GM23338 (cell line): ENCODE data around the gene C22orf15. TPM values are rescaled to one million over a fixed set of nuclear protein-coding genes. Genes with fewer than 3 reads are reported as not detected.

ENCODE experiments used
- ATAC-seq: fragments of 200-7000 bp; cut with Tn5 transposase; 3 replicates; pipeline ENCODE4 v1.9.1; 2020
- DNase-seq: peaks from one replicate; pipeline ENCODE4 v3.0.0-alpha.2; 2015; ENCODE audit warnings: low spot score
- H2AFZ ChIP-seq: fragments of 200-600 bp; sonication (generic); 2 replicates; pipeline ENCODE4 v1.8.0; 2016; ENCODE audit warnings: antibody characterized with exemption, mild to moderate bottlenecking, moderate library complexity
- H3F3A ChIP-seq: fragments of 200-600 bp; sonication (generic); replicated peaks from 2 replicates; pipeline ENCODE4 v1.8.0; 2017; ENCODE audit warnings: antibody characterized with exemption, mixed run types, low read depth
- H3K27ac ChIP-seq: fragments of 200-600 bp; sonication (generic); 2 replicates; pipeline ENCODE4 v1.6.1; 2016; ENCODE audit warnings: low read depth
- H3K27me3 ChIP-seq: fragments of 200-600 bp; sonication (generic); 2 replicates; pipeline ENCODE4 v1.8.0; 2016; ENCODE audit warnings: mild to moderate bottlenecking, mixed run types, moderate library complexity; ENCODE audit not compliant: insufficient read depth
- H3K36me3 ChIP-seq: fragments of 200-600 bp; sonication (generic); 2 replicates; pipeline ENCODE4 v1.8.0; 2016; ENCODE audit warnings: mild to moderate bottlenecking; ENCODE audit not compliant: insufficient read depth
- H3K4me1 ChIP-seq: fragments of 200-600 bp; sonication (generic); 2 replicates; pipeline ENCODE4 v1.8.0; 2016; ENCODE audit warnings: mild to moderate bottlenecking, moderate library complexity; ENCODE audit not compliant: insufficient read depth
- H3K4me2 ChIP-seq: fragments of 200-600 bp; sonication (generic); 2 replicates; pipeline ENCODE4 v1.7.1; 2017; ENCODE audit warnings: mixed run types
- H3K4me3 ChIP-seq: fragments of 200-600 bp; sonication (generic); 2 replicates; pipeline ENCODE4 v1.6.1; 2016; ENCODE audit warnings: mixed run types
- H3K79me2 ChIP-seq: fragments of 200-600 bp; sonication (generic); replicated peaks from 2 replicates; pipeline ENCODE4 v1.8.0; 2017; ENCODE audit warnings: mild to moderate bottlenecking; ENCODE audit not compliant: insufficient read depth
- H3K9me2 ChIP-seq: fragments of 200-600 bp; sonication (generic); 2 replicates; pipeline ENCODE4 v1.8.0; 2017; ENCODE audit not compliant: insufficient read depth
- H4K20me1 ChIP-seq: fragments of 200-600 bp; sonication (generic); replicated peaks from 2 replicates; pipeline ENCODE4 v1.8.0; 2017; ENCODE audit warnings: mild to moderate bottlenecking; ENCODE audit not compliant: insufficient read depth
- H3K27ac Mint-ChIP-seq: 2 replicates; pipeline ENCODE4 v1.8.0; 2020; ENCODE audit warnings: inconsistent platforms, mild to moderate bottlenecking, moderate library complexity, mixed read lengths
- H3K27me3 Mint-ChIP-seq: 3 replicates; pipeline ENCODE4 v1.8.0; 2022; ENCODE audit warnings: low read depth, mild to moderate bottlenecking, moderate library complexity, mixed read lengths, inconsistent platforms; ENCODE audit not compliant: insufficient read depth, poor library complexity
- H3K36me3 Mint-ChIP-seq: 3 replicates; pipeline ENCODE4 v1.8.0; 2021; ENCODE audit warnings: low read depth, mild to moderate bottlenecking, inconsistent platforms, moderate library complexity, mixed read lengths
- H3K4me1 Mint-ChIP-seq: 3 replicates; pipeline ENCODE4 v1.8.0; 2020; ENCODE audit warnings: mild to moderate bottlenecking, inconsistent platforms, mixed read lengths
- H3K4me3 Mint-ChIP-seq: 3 replicates; pipeline ENCODE4 v1.8.0; 2021; ENCODE audit warnings: moderate library complexity, mild to moderate bottlenecking, inconsistent platforms, mixed read lengths
- H3K9me3 Mint-ChIP-seq: 3 replicates; pipeline ENCODE4 v1.8.0; 2020; ENCODE audit warnings: moderate library complexity, mild to moderate bottlenecking, inconsistent platforms, mixed read lengths
- CREB1 ChIP-seq: fragments of 250-450 bp; sonication (Bioruptor Pico); IDR thresholded peaks from 2 replicates; pipeline ENCODE4 v1.5.0; 2020; ENCODE audit warnings: low read depth, mild to moderate bottlenecking, moderate library complexity
- EZH2 ChIP-seq: fragments of 200-600 bp; sonication (generic); IDR thresholded peaks from one replicate; pipeline ENCODE4 v1.8.0; 2017; ENCODE audit warnings: antibody characterized with exemption, mild to moderate bottlenecking, low read depth; ENCODE audit not compliant: unreplicated experiment
- EZH2phosphoT487 ChIP-seq: fragments of 200-600 bp; sonication (generic); IDR thresholded peaks from one replicate; pipeline ENCODE4 v1.8.1; 2018; ENCODE audit warnings: antibody characterized with exemption; ENCODE audit not compliant: unreplicated experiment
- JUNB ChIP-seq: IDR thresholded peaks from one replicate; pipeline ENCODE4 v1.6.1; 2016; ENCODE audit warnings: antibody characterized with exemption; ENCODE audit not compliant: unreplicated experiment
- NANOG ChIP-seq: IDR thresholded peaks from 2 replicates; pipeline ENCODE4 v1.6.1; 2016; ENCODE audit warnings: antibody characterized with exemption, borderline replicate concordance
- POLR2AphosphoS5 ChIP-seq: IDR thresholded peaks from 2 replicates; pipeline ENCODE4 v1.6.1; 2016; ENCODE audit warnings: antibody characterized with exemption, low read depth
- STAT1 ChIP-seq: IDR thresholded peaks from one replicate; pipeline ENCODE4 v1.6.1; 2016; ENCODE audit warnings: antibody characterized with exemption; ENCODE audit not compliant: unreplicated experiment
- ZNF114 ChIP-seq: fragments of 250-450 bp; sonication (Bioruptor Pico); IDR thresholded peaks from 2 replicates; pipeline ENCODE4 v1.5.0; 2020; ENCODE audit warnings: mild to moderate bottlenecking, moderate library complexity
- ZNF331 ChIP-seq: fragments of 250-450 bp; sonication (Bioruptor Pico); IDR thresholded peaks from 2 replicates; pipeline ENCODE4 v1.5.0; 2020; ENCODE audit warnings: low read depth, mild to moderate bottlenecking, moderate library complexity
- polyA plus RNA-seq: library from polyadenylated mRNA; unstranded; fragments of >200 nt; fragmentation: Nextera tagmentation; extraction: Ambion mirVana; gene quantifications from 2 replicates; pipeline ENCODE4 v1.2.1, GENCODE V29; 2016
- total RNA-seq: library from RNA; depleted of rRNA; stranded (reverse); fragments of >200 nt; shearing (Covaris generic); gene quantifications from 2 replicates; pipeline ENCODE4 v1.2.3, GENCODE V29; 2014
- TF ChIP-seq, protein P1 (sequence below): IDR thresholded peaks from one replicate; pipeline ENCODE4 v1.6.1; 2018; ENCODE audit warnings: antibody characterized with exemption; ENCODE audit not compliant: unreplicated experiment
- TF ChIP-seq, protein P2 (sequence below): IDR thresholded peaks from 2 replicates; pipeline ENCODE4 v1.6.1; 2016; ENCODE audit warnings: antibody characterized with exemption
- TF ChIP-seq, protein P3 (sequence below), 2 experiments: fragments of 200-600 bp in 1 of 2; sonication (generic) in 1 of 2; conservative IDR thresholded peaks; 2 replicates each; pipeline versions ENCODE4 v1.5.1 to v1.6.1; 2016 to 2017; ENCODE audit warnings: antibody characterized with exemption in 2 of 2, low read depth in 2 of 2, mild to moderate bottlenecking in 2 of 2, moderate library complexity in 1 of 2
- TF ChIP-seq, protein P4 (sequence below): fragments of 250-450 bp; sonication (Bioruptor Pico); IDR thresholded peaks from 2 replicates; pipeline ENCODE4 v1.5.0; 2020; ENCODE audit warnings: mild to moderate bottlenecking, moderate library complexity

The C22orf15 gene
- total and polyA plus RNA-seq, 2 experiments from 2014 or later: 3.6 to 9.3 TPM

DNA sequence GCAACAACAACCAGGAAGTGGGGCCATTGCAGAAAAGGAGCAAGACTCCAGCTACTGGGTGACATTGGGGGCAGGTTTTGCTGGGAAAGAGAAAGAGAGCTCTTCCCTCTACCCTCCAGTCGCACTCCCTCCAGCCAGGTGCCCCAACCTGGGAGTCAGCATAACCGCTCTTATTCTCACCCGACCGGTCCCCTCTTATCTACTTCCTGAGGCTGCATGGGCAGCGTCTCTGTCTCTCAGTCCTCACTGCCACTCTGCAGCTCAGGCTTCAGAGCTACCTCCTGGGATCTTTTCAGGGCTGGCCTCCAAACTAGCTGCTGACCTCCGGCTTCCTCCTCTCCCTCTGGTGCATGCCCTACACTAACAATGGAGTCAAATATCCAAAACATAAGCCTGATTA is 17.0 kb upstream of the C22orf15 start:
- DNase-seq: no peak
- no peaks in the 10 kb centered on the region for H3K27me3 ChIP-seq
- TF ChIP-seq STAT1 (no peak), ZNF331 (CRISPR knock-in tag) (no peak), CREB1 (no peak), EZH2 (no peak), NANOG (no peak), JUNB (no peak), ZNF114 (CRISPR knock-in tag) (no peak), POLR2AphosphoS5 (no peak), EZH2phosphoT487 (no peak)
- TF ChIP-seq, protein P1, sequence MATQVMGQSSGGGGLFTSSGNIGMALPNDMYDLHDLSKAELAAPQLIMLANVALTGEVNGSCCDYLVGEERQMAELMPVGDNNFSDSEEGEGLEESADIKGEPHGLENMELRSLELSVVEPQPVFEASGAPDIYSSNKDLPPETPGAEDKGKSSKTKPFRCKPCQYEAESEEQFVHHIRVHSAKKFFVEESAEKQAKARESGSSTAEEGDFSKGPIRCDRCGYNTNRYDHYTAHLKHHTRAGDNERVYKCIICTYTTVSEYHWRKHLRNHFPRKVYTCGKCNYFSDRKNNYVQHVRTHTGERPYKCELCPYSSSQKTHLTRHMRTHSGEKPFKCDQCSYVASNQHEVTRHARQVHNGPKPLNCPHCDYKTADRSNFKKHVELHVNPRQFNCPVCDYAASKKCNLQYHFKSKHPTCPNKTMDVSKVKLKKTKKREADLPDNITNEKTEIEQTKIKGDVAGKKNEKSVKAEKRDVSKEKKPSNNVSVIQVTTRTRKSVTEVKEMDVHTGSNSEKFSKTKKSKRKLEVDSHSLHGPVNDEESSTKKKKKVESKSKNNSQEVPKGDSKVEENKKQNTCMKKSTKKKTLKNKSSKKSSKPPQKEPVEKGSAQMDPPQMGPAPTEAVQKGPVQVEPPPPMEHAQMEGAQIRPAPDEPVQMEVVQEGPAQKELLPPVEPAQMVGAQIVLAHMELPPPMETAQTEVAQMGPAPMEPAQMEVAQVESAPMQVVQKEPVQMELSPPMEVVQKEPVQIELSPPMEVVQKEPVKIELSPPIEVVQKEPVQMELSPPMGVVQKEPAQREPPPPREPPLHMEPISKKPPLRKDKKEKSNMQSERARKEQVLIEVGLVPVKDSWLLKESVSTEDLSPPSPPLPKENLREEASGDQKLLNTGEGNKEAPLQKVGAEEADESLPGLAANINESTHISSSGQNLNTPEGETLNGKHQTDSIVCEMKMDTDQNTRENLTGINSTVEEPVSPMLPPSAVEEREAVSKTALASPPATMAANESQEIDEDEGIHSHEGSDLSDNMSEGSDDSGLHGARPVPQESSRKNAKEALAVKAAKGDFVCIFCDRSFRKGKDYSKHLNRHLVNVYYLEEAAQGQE: no peak
- TF ChIP-seq, protein P2, sequence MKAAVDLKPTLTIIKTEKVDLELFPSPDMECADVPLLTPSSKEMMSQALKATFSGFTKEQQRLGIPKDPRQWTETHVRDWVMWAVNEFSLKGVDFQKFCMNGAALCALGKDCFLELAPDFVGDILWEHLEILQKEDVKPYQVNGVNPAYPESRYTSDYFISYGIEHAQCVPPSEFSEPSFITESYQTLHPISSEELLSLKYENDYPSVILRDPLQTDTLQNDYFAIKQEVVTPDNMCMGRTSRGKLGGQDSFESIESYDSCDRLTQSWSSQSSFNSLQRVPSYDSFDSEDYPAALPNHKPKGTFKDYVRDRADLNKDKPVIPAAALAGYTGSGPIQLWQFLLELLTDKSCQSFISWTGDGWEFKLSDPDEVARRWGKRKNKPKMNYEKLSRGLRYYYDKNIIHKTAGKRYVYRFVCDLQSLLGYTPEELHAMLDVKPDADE: no peak
- TF ChIP-seq, protein P3, sequence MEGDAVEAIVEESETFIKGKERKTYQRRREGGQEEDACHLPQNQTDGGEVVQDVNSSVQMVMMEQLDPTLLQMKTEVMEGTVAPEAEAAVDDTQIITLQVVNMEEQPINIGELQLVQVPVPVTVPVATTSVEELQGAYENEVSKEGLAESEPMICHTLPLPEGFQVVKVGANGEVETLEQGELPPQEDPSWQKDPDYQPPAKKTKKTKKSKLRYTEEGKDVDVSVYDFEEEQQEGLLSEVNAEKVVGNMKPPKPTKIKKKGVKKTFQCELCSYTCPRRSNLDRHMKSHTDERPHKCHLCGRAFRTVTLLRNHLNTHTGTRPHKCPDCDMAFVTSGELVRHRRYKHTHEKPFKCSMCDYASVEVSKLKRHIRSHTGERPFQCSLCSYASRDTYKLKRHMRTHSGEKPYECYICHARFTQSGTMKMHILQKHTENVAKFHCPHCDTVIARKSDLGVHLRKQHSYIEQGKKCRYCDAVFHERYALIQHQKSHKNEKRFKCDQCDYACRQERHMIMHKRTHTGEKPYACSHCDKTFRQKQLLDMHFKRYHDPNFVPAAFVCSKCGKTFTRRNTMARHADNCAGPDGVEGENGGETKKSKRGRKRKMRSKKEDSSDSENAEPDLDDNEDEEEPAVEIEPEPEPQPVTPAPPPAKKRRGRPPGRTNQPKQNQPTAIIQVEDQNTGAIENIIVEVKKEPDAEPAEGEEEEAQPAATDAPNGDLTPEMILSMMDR (conservative IDR thresholded peaks at IDR 0.05; ENCODE audit: low read depth in 2 of 2): no peak
- TF ChIP-seq, protein P4, sequence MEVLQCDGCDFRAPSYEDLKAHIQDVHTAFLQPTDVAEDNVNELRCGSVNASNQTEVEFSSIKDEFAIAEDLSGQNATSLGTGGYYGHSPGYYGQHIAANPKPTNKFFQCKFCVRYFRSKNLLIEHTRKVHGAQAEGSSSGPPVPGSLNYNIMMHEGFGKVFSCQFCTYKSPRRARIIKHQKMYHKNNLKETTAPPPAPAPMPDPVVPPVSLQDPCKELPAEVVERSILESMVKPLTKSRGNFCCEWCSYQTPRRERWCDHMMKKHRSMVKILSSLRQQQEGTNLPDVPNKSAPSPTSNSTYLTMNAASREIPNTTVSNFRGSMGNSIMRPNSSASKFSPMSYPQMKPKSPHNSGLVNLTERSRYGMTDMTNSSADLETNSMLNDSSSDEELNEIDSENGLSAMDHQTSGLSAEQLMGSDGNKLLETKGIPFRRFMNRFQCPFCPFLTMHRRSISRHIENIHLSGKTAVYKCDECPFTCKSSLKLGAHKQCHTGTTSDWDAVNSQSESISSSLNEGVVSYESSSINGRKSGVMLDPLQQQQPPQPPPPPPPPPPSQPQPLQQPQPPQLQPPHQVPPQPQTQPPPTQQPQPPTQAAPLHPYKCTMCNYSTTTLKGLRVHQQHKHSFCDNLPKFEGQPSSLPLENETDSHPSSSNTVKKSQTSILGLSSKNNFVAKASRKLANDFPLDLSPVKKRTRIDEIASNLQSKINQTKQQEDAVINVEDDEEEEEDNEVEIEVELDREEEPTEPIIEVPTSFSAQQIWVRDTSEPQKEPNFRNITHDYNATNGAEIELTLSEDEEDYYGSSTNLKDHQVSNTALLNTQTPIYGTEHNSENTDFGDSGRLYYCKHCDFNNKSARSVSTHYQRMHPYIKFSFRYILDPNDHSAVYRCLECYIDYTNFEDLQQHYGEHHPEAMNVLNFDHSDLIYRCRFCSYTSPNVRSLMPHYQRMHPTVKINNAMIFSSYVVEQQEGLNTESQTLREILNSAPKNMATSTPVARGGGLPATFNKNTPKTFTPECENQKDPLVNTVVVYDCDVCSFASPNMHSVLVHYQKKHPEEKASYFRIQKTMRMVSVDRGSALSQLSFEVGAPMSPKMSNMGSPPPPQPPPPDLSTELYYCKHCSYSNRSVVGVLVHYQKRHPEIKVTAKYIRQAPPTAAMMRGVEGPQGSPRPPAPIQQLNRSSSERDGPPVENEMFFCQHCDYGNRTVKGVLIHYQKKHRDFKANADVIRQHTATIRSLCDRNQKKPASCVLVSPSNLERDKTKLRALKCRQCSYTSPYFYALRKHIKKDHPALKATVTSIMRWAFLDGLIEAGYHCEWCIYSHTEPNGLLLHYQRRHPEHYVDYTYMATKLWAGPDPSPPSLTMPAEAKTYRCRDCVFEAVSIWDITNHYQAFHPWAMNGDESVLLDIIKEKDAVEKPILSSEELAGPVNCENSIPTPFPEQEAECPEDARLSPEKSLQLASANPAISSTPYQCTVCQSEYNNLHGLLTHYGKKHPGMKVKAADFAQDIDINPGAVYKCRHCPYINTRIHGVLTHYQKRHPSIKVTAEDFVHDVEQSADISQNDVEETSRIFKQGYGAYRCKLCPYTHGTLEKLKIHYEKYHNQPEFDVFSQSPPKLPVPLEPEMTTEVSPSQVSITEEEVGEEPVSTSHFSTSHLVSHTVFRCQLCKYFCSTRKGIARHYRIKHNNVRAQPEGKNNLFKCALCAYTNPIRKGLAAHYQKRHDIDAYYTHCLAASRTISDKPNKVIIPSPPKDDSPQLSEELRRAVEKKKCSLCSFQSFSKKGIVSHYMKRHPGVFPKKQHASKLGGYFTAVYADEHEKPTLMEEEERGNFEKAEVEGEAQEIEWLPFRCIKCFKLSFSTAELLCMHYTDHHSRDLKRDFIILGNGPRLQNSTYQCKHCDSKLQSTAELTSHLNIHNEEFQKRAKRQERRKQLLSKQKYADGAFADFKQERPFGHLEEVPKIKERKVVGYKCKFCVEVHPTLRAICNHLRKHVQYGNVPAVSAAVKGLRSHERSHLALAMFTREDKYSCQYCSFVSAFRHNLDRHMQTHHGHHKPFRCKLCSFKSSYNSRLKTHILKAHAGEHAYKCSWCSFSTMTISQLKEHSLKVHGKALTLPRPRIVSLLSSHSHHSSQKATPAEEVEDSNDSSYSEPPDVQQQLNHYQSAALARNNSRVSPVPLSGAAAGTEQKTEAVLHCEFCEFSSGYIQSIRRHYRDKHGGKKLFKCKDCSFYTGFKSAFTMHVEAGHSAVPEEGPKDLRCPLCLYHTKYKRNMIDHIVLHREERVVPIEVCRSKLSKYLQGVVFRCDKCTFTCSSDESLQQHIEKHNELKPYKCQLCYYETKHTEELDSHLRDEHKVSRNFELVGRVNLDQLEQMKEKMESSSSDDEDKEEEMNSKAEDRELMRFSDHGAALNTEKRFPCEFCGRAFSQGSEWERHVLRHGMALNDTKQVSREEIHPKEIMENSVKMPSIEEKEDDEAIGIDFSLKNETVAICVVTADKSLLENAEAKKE (CRISPR knock-in tag): no peak
- no peaks in the 10 kb centered on the region; the same call in 1 of the 2 replicates for H3K79me2 ChIP-seq
- H2AFZ ChIP-seq: no peak overlapping the region
- H3K4me3 Mint-ChIP-seq: no peak overlapping the region
- H3K9me2 ChIP-seq: no peaks in the 10 kb centered on the region
- H4K20me1 ChIP-seq: no peaks in the 10 kb centered on the region
- peaks cover 5% of the 10 kb centered on the region for H3K4me1 ChIP-seq
- peaks cover 7% of the 10 kb centered on the region for H3K27me3 Mint-ChIP-seq
- H3K4me2 ChIP-seq: no peak overlapping the region
- H3F3A ChIP-seq: 0 out of 2 replicates have a peak, but pooled peaks cover 5% of the 10 kb centered on the region
- H3K4me3 ChIP-seq: no peak overlapping the region
- no peak for ATAC-seq
- H3K27ac Mint-ChIP-seq: 0 out of 2 replicates have a peak overlapping the region, but pooled peaks have one; percentile 18
- H3K9me3 Mint-ChIP-seq: no peaks in the 10 kb centered on the region; the same call in 2 of the 3 replicates
- peaks cover 20% of the 10 kb centered on the region for H3K36me3 Mint-ChIP-seq
- no peak overlapping the region for H3K27ac ChIP-seq
- H3K36me3 ChIP-seq: no peaks in the 10 kb centered on the region
- H3K4me1 Mint-ChIP-seq: peaks cover 13% of the 10 kb centered on the region
